Calu3 (cell line): ENCODE results near the gene CRX. TPM values are rescaled to one million over a fixed set of nuclear protein-coding genes. Genes with fewer than 3 reads are reported as not detected.

Experiments used
- BruUV-seq: library from RNA; stranded (reverse); fragments of 400-500 nt; replicated peaks from 2 replicates; lab custom pipeline; 2021; lab: Mats Ljungman, UMichigan
- CTCF ChIA-PET: fragments of 300-600 bp; sonication (Branson Sonifier 250); formaldehyde crosslinking; loops from one replicate; lab custom pipeline; 2022; ENCODE audit warnings: antibody characterized with exemption; lab: Charles Lee
- DNase-seq: peaks from one replicate; pipeline ENCODE4 v3.0.0; 2022
- H3K27ac Mint-ChIP-seq: one replicate; pipeline ENCODE4 v1.8.0; 2022; ENCODE audit warnings: mixed read lengths; ENCODE audit not compliant: unreplicated experiment
- H3K27me3 Mint-ChIP-seq: one replicate; pipeline ENCODE4 v1.8.0; 2022; ENCODE audit warnings: mixed read lengths; ENCODE audit not compliant: unreplicated experiment
- H3K36me3 Mint-ChIP-seq: one replicate; pipeline ENCODE4 v1.8.0; 2022; ENCODE audit warnings: mild to moderate bottlenecking, moderate library complexity, mixed read lengths; ENCODE audit not compliant: insufficient read depth, unreplicated experiment
- H3K4me1 Mint-ChIP-seq: one replicate; pipeline ENCODE4 v1.8.0; 2022; ENCODE audit warnings: mild to moderate bottlenecking, low read depth, mixed read lengths; ENCODE audit not compliant: unreplicated experiment
- H3K4me3 Mint-ChIP-seq: one replicate; pipeline ENCODE4 v1.8.0; 2022; ENCODE audit warnings: mild to moderate bottlenecking, low read depth, moderate library complexity, mixed read lengths; ENCODE audit not compliant: unreplicated experiment
- H3K9me3 Mint-ChIP-seq: one replicate; pipeline ENCODE4 v1.8.0; 2022; ENCODE audit warnings: low read depth, mixed read lengths; ENCODE audit not compliant: unreplicated experiment
- intact Hi-C: fragments of 100-400 bp; cut with micrococcal nuclease; formaldehyde crosslinking; loops from one replicate; pipeline ENCODE4 v1.10.0; 2022; ENCODE audit not compliant: unreplicated experiment
- total RNA-seq: library from RNA; stranded (reverse); gene quantifications from 2 replicates; pipeline ENCODE4 v1.2.3, GENCODE V29; 2022
- TF ChIP-seq, protein P1 (sequence below): fragments of 200-600 bp; IDR thresholded peaks from one replicate; pipeline ENCODE4 v1.8.0; 2022; ENCODE audit warnings: antibody characterized with exemption; ENCODE audit not compliant: unreplicated experiment

CRX gene
- total RNA-seq, 1 experiment from 2014 or later, result not detected

DNA sequence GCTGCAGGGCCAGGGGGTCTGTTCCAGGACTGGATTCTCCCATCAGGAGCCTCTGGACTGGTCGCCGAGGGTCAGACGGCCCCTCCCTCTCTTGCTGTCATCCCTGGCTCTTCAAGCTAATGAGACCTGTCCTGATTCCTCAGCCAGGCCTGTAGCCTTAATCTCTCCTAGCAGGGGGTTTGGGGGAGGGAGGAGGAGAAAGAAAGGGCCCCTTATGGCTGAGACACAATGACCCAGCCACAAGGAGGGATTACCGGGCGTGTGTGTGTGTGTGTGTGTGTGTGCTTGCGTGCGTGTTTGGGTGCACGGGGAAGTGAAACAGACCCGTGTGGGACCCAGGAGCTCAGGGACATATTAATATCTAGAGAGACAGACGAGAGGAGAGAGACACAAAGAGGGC lies 1.9 kb upstream of the CRX start:
- DNase-seq, result no peak
- CTCF ChIA-PET, result no interaction called here
- no peaks in the 10 kb centered on the region for H3K9me3 Mint-ChIP-seq
- intact Hi-C loops, result no loop called here
- H3K4me3 Mint-ChIP-seq, result no peak overlapping the region
- TF ChIP-seq, protein P1, sequence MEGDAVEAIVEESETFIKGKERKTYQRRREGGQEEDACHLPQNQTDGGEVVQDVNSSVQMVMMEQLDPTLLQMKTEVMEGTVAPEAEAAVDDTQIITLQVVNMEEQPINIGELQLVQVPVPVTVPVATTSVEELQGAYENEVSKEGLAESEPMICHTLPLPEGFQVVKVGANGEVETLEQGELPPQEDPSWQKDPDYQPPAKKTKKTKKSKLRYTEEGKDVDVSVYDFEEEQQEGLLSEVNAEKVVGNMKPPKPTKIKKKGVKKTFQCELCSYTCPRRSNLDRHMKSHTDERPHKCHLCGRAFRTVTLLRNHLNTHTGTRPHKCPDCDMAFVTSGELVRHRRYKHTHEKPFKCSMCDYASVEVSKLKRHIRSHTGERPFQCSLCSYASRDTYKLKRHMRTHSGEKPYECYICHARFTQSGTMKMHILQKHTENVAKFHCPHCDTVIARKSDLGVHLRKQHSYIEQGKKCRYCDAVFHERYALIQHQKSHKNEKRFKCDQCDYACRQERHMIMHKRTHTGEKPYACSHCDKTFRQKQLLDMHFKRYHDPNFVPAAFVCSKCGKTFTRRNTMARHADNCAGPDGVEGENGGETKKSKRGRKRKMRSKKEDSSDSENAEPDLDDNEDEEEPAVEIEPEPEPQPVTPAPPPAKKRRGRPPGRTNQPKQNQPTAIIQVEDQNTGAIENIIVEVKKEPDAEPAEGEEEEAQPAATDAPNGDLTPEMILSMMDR, result no peak
- peaks cover 61% of the 10 kb centered on the region for H3K27me3 Mint-ChIP-seq
- H3K4me1 Mint-ChIP-seq, result no peaks in the 10 kb centered on the region
- no TSS peak for BruUV-seq
- no peak overlapping the region for H3K27ac Mint-ChIP-seq
- no peaks in the 10 kb centered on the region for H3K36me3 Mint-ChIP-seq

DNA sequence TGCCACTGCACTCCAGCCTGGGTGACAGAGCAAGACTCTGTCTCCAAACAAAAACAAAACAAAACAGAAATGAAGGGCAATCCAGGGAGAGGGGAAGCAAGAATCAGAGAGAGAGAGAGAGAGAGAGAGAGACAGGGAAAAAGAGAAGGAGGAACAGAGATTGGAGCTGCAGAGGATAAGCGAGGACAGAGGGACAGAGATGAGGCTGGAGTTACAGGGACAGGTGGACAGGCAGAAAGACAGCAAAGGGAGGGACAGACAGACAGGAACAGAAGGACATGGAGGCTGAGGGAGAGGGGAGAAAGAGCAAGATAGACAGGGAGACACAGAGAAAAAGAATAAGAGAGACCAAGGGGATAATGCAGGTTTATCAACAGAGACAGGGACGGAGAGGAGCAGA lies 1.3 kb upstream of the CRX start:
- TF ChIP-seq, protein P1, result no peak
- Mint-ChIP-seq H3K27ac (no peak overlapping the region), H3K36me3 (no peaks in the 10 kb centered on the region), H3K27me3 (peaks cover 61% of the 10 kb centered on the region), H3K4me1 (no peaks in the 10 kb centered on the region), H3K4me3 (no peak overlapping the region), H3K9me3 (no peaks in the 10 kb centered on the region)
- CTCF ChIA-PET, result interaction anchor here (0.7 kb wide), 1 partner anchor 25 kb away, joined by 3 read pairs; no protein-coding TSS in a partner anchor
- intact Hi-C loops, result no loop called here
- BruUV-seq, result no TSS peak
- no peak for DNase-seq

DNA sequence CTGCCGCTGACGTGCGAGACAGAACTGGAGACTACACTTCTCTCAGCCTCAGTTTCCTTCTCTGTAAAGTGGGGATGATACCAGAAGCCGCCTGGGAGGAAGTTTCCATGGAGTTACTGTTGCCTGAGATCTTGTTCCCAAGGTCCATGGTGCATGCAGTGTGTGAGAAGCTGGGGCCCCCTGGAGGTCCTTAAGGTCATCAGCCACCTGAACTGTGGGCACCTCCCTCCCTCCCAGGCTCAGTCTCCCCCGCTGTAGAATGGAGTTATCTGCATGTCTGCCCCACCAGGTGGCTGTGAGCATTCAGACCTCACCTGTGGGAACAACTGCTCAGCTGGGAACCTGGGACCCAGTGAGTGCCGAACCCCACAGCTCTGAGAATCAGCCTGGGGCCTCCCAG lies 2.7 kb downstream of the CRX start:
- no peak for DNase-seq
- no TSS peak for BruUV-seq
- Mint-ChIP-seq H3K27me3 (peaks cover 73% of the 10 kb centered on the region), H3K9me3 (peaks cover 3% of the 10 kb centered on the region), H3K27ac (no peak overlapping the region), H3K36me3 (no peaks in the 10 kb centered on the region), H3K4me1 (no peaks in the 10 kb centered on the region), H3K4me3 (no peak overlapping the region)
- intact Hi-C loops, result no loop called here
- CTCF ChIA-PET, result no interaction called here
- TF ChIP-seq, protein P1, result no peak

DNA sequence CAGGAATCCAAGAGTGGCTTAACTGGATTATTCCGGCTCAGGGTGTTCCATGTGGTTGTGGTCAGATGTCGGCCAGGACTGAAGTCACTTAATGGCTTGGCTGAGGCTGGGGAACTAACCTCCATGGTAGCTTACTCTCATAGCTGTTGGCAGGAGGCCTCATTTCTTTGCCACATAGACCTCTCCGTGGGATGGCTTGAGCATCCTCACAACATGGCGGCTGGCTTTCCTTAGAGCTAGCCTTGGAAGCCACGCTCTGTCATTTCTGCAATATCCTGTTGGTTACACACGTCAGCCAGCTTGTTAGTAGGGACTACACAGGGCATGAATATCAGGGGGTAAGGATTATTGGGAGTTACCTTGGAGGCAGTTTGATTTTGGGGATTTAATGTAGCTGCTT lies 5.1 kb downstream of the CRX start:
- no peaks in the 10 kb centered on the region for H3K36me3 Mint-ChIP-seq
- TF ChIP-seq, protein P1, result no peak
- H3K4me1 Mint-ChIP-seq, result no peaks in the 10 kb centered on the region
- no peak overlapping the region for H3K4me3 Mint-ChIP-seq
- CTCF ChIA-PET, result no interaction called here
- H3K9me3 Mint-ChIP-seq, result peaks cover 3% of the 10 kb centered on the region
- intact Hi-C loops, result no loop called here
- H3K27ac Mint-ChIP-seq, result no peak overlapping the region
- DNase-seq, result no peak
- no TSS peak for BruUV-seq
- peaks cover 49% of the 10 kb centered on the region for H3K27me3 Mint-ChIP-seq
